A673 (cell line): Measurements from ENCODE around the gene FAM149A.

ENCODE experiments used
- CTCF ChIP-seq: fragments of 300-800, 200-600 bp; sonication (generic); conservative IDR thresholded peaks from 2 replicates; pipeline ENCODE4 v1.5.1; 2017; ENCODE audit warnings: low read depth, mild to moderate bottlenecking, antibody characterized with exemption, low read length, moderate library complexity, mixed read lengths
- EZH2 ChIP-seq: fragments of 200-600 bp; sonication (generic); IDR thresholded peaks from 2 replicates; pipeline ENCODE4 v1.6.1; 2017; ENCODE audit warnings: borderline replicate concordance, low read depth, mild to moderate bottlenecking, mixed read lengths, antibody characterized with exemption, low read length; ENCODE audit not compliant: poor library complexity, severe bottlenecking

DNA sequence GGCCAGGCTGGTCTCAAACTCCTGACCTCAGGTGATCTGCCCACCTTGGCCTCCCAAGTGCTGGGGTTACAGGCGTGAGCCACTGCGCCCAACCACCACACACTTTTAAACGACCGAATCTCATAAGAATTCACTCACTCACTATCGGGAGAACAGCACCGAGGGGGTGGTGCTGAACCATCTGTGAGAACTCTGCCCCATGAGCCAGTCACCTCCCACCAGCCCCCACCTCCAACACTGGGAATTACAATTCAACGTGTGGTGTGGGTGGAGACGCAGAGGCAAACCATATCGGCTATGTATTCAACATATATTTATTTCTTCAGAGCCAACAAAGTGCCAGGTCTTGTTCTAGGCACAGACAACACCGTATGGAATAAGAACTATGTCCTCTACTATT is 32.0 kb upstream of the FAM149A start:
- TF ChIP-seq EZH2 = no peak
- TF ChIP-seq CTCF = no peak
